ENCODE results near the gene GET4.

GET4 gene

GRCh38 chr7:888081-889024 lies 12.0 kb downstream of the GET4 start:
- no peak for DNase-seq

- no peak for DNase-seq
Observed at GRCh38 chr7:889025-889390, 12.7 kb downstream of the GET4 start.

GRCh38 chr7:889391-889790 lies 13.0 kb downstream of the GET4 start:
- DNase-seq = no peak

- no peak for DNase-seq
Observed at GRCh38 chr7:890868-891267, 14.5 kb downstream of the GET4 start.

GRCh38 chr7:891291-891690 lies 14.9 kb downstream of the GET4 start:
- no peak for DNase-seq

- DNase-seq = no peak
Observed at GRCh38 chr7:891805-892204, 15.5 kb downstream of the GET4 start.

GRCh38 chr7:892648-893593 lies 16.6 kb downstream of the GET4 start:
- no peak for DNase-seq

- DNase-seq = no peak
Observed at GRCh38 chr7:893686-894085, 17.3 kb downstream of the GET4 start.

GRCh38 chr7:894164-894867 lies 18.0 kb downstream of the GET4 start:
- DNase-seq = no peak

GRCh38 chr7:894927-895450 lies 18.6 kb downstream of the GET4 start:
- DNase-seq = no peak

GRCh38 chr7:895451-896052 lies 19.2 kb downstream of the GET4 start:
- DNase-seq = no peak

GRCh38 chr7:896346-897075 lies 20.2 kb downstream of the GET4 start:
- no peak for DNase-seq

GRCh38 chr7:897086-897485 lies 20.7 kb downstream of the GET4 start:
- DNase-seq = no peak

GRCh38 chr7:897771-898376 lies 21.5 kb downstream of the GET4 start:
- no peak for DNase-seq

GRCh38 chr7:898460-898854 lies 22.1 kb downstream of the GET4 start:
- DNase-seq = no peak

- DNase-seq = no peak
Observed at GRCh38 chr7:898855-899681, 22.7 kb downstream of the GET4 start.

- no peak for DNase-seq
Observed at GRCh38 chr7:899806-900205, 23.5 kb downstream of the GET4 start.

GRCh38 chr7:900331-901040 lies 24.1 kb downstream of the GET4 start:
- no peak for DNase-seq

- no peak for DNase-seq
Observed at GRCh38 chr7:901041-901387, 24.7 kb downstream of the GET4 start.
